HEK293 (cell line): ENCODE results near the gene DLG2.

Experiments
- CTCF ChIA-PET: fragments of 350-600 bp; formaldehyde crosslinking; extraction: SDS; loops from one replicate; lab custom pipeline; 2021; ENCODE audit warnings: antibody characterized with exemption; lab: Yijun Ruan, JAX
- POLR2A ChIA-PET: fragments of 300-600 bp; formaldehyde crosslinking; extraction: SDS; loops from one replicate; lab custom pipeline; 2020; ENCODE audit warnings: antibody characterized with exemption, inconsistent platforms; lab: Yijun Ruan, JAX
- H3K27ac ChIP-seq: fragments of 200-500 bp; sonication (Bioruptor generic); 2 replicates; pipeline ENCODE4 v1.5.1; 2014; ENCODE audit warnings: low read depth, low read length, control low read depth, inconsistent platforms; ENCODE audit errors: extremely low read depth
- H3K36me3 ChIP-seq, 2 experiments: fragments of 200-500 bp in 1 of 2; sonication (Bioruptor generic) in 1 of 2; 1 replicate in 1 of 2; 2 replicates in 1 of 2; pipeline ENCODE4 v1.5.1; 2014 to 2017; ENCODE audit warnings: inconsistent platforms in 2 of 2, low read length in 2 of 2; ENCODE audit not compliant: control insufficient read depth in 2 of 2, insufficient read depth in 1 of 2
- H3K4me1 ChIP-seq: fragments of 200-500 bp; sonication (Bioruptor generic); 2 replicates; pipeline ENCODE4 v1.5.1; 2014; ENCODE audit warnings: mild to moderate bottlenecking, low read length, inconsistent platforms; ENCODE audit not compliant: control insufficient read depth, insufficient read depth
- H3K4me3 ChIP-seq: 2 replicates; pipeline ENCODE4 v1.5.1; 2011; ENCODE audit warnings: low read depth, mild to moderate bottlenecking, control low read depth, low read length, moderate library complexity
- H3K9me3 ChIP-seq: fragments of 200-500 bp; sonication (Bioruptor generic); 2 replicates; pipeline ENCODE4 v1.5.1; 2014; ENCODE audit warnings: low read depth, low read length, inconsistent platforms; ENCODE audit not compliant: control insufficient read depth, insufficient read depth
- GFI1B ChIP-seq: fragments of 450-650 bp; formaldehyde crosslinking; IDR thresholded peaks from 2 replicates; pipeline ENCODE4 v1.5.1; 2016; ENCODE audit warnings: missing biosample characterization, missing genetic modification characterization
- INSM2 ChIP-seq: fragments of 450-650 bp; formaldehyde crosslinking; IDR thresholded peaks from 2 replicates; pipeline ENCODE4 v1.5.1; 2016; ENCODE audit warnings: missing biosample characterization, missing genetic modification characterization
- SETDB1 ChIP-seq: IDR thresholded peaks from one replicate; pipeline ENCODE4 v1.6.1; 2017; ENCODE audit warnings: mild to moderate bottlenecking, low read length, moderate library complexity, mixed read lengths; ENCODE audit not compliant: insufficient read length
- SP2 ChIP-seq: fragments of 450-650 bp; formaldehyde crosslinking; IDR thresholded peaks from 2 replicates; pipeline ENCODE4 v1.5.1; 2016; ENCODE audit warnings: missing biosample characterization, missing genetic modification characterization
- TRIM28 ChIP-seq: IDR thresholded peaks from 2 replicates; pipeline ENCODE4 v1.6.1; 2011; ENCODE audit warnings: low read length, control low read depth, borderline replicate concordance
- ZEB2 ChIP-seq: fragments of 450-650 bp; formaldehyde crosslinking; IDR thresholded peaks from 2 replicates; pipeline ENCODE4 v1.5.1; 2016; ENCODE audit warnings: missing biosample characterization, missing genetic modification characterization
- ZNF114 ChIP-seq: fragments of 450-650 bp; formaldehyde crosslinking; IDR thresholded peaks from 2 replicates; pipeline ENCODE4 v1.5.0; 2017; ENCODE audit warnings: missing biosample characterization, missing genetic modification characterization
- ZNF223 ChIP-seq: fragments of 450-650 bp; formaldehyde crosslinking; IDR thresholded peaks from 2 replicates; pipeline ENCODE4 v1.5.1; 2016; ENCODE audit warnings: missing biosample characterization, missing genetic modification characterization
- ZNF274 ChIP-seq, 2 experiments: fragments of 200-500 bp in 1 of 2; fragments of 450-650 bp in 1 of 2; sonication (Bioruptor generic) in 1 of 2; formaldehyde crosslinking in 1 of 2; IDR thresholded peaks; 2 replicates each; pipeline versions ENCODE4 v1.5.1 to v1.6.1; 2014 to 2016; ENCODE audit warnings: borderline replicate concordance in 1 of 2, inconsistent platforms in 1 of 2, low read length in 1 of 2, missing biosample characterization in 1 of 2, missing genetic modification characterization in 1 of 2
- ZNF280D ChIP-seq: fragments of 450-650 bp; formaldehyde crosslinking; IDR thresholded peaks from 2 replicates; pipeline ENCODE4 v1.5.1; 2016; ENCODE audit warnings: missing biosample characterization, missing genetic modification characterization
- ZNF292 ChIP-seq: fragments of 450-650 bp; formaldehyde crosslinking; IDR thresholded peaks from 2 replicates; pipeline ENCODE4 v1.5.1; 2016; ENCODE audit warnings: low read depth, missing biosample characterization, missing genetic modification characterization, borderline replicate concordance
- ZNF366 ChIP-seq: fragments of 450-650 bp; formaldehyde crosslinking; conservative IDR thresholded peaks from 2 replicates; pipeline ENCODE4 v1.5.1; 2016; ENCODE audit warnings: missing biosample characterization, missing genetic modification characterization
- ZNF548 ChIP-seq: fragments of 450-650 bp; formaldehyde crosslinking; IDR thresholded peaks from 2 replicates; pipeline ENCODE4 v1.5.1; 2016; ENCODE audit warnings: missing biosample characterization, missing genetic modification characterization
- ZNF580 ChIP-seq: fragments of 450-650 bp; formaldehyde crosslinking; IDR thresholded peaks from 2 replicates; pipeline ENCODE4 v1.5.1; 2016; ENCODE audit warnings: missing biosample characterization, missing genetic modification characterization
- ZNF654 ChIP-seq: fragments of 450-650 bp; formaldehyde crosslinking; IDR thresholded peaks from 2 replicates; pipeline ENCODE4 v1.5.1; 2016; ENCODE audit warnings: low read depth, missing biosample characterization, missing genetic modification characterization
- ZNF670 ChIP-seq: fragments of 450-650 bp; formaldehyde crosslinking; IDR thresholded peaks from 2 replicates; pipeline ENCODE4 v1.5.1; 2016; ENCODE audit warnings: missing biosample characterization, missing genetic modification characterization, low read depth
- ZNF830 ChIP-seq: fragments of 450-650 bp; IDR thresholded peaks from 2 replicates; pipeline ENCODE4 v1.5.0; 2018; ENCODE audit warnings: missing biosample characterization, missing genetic modification characterization, low read depth, mild to moderate bottlenecking, moderate library complexity
- ZSCAN5A ChIP-seq: fragments of 450-650 bp; formaldehyde crosslinking; IDR thresholded peaks from 2 replicates; pipeline ENCODE4 v1.5.1; 2016; ENCODE audit warnings: missing biosample characterization, missing genetic modification characterization

The DLG2 gene

GRCh38 chr11:84241343-84242131 lies 1385.6 kb downstream of the DLG2 start (continued):
- TF ChIP-seq INSM2 (no peak), ZNF223 (tag by site-specific recombination) (no peak), ZNF280D (tag by site-specific recombination) (no peak), SP2 (tag by site-specific recombination) (no peak), ZNF114 (tag by site-specific recombination) (no peak), ZNF274 (IDR thresholded peaks at IDR 0.05; ENCODE audit: low read length) (no peak), ZNF274 (tag by site-specific recombination; IDR thresholded peaks at IDR 0.05; ENCODE audit: borderline replicate concordance) (no peak), ZNF580 (tag by site-specific recombination) (no peak), ZNF366 (tag by site-specific recombination) (no peak)

GRCh38 chr11:84240847-84241246 lies 1386.3 kb downstream of the DLG2 start:
- Histone ChIP-seq H3K36me3 (no peaks in the 10 kb centered on the region), H3K9me3 (no peaks in the 10 kb centered on the region), H3K4me1 (no peaks in the 10 kb centered on the region), H3K4me3 (no peak overlapping the region), H3K27ac (no peak overlapping the region)
- ChIA-PET POLR2A (no interaction called here), CTCF (no interaction called here)
- TF ChIP-seq GFI1B (tag by site-specific recombination) (no peak), ZNF548 (tag by site-specific recombination) (no peak), ZNF654 (tag by site-specific recombination) (no peak), ZNF670 (tag by site-specific recombination) (no peak), SETDB1 (no peak), TRIM28 (no peak), ZNF292 (tag by site-specific recombination) (no peak), ZNF830 (tag by site-specific recombination) (no peak), ZEB2 (tag by site-specific recombination) (no peak), ZSCAN5A (no peak)
